DND-41 (cell line): ENCODE results near the gene MET.

Experiments
- CTCF ChIP-seq: IDR thresholded peaks from 2 replicates; pipeline ENCODE4 v1.5.1; 2012; ENCODE audit warnings: borderline replicate concordance, low read length, moderate library complexity, mild to moderate bottlenecking; ENCODE audit not compliant: poor library complexity, severe bottlenecking; ENCODE audit errors: extremely low read depth
- EZH2 ChIP-seq: IDR thresholded peaks from 3 replicates; pipeline ENCODE4 v1.6.1; 2012; ENCODE audit warnings: borderline replicate concordance, low read depth, mild to moderate bottlenecking, moderate library complexity, low read length, inconsistent platforms; ENCODE audit not compliant: severe bottlenecking

DNA sequence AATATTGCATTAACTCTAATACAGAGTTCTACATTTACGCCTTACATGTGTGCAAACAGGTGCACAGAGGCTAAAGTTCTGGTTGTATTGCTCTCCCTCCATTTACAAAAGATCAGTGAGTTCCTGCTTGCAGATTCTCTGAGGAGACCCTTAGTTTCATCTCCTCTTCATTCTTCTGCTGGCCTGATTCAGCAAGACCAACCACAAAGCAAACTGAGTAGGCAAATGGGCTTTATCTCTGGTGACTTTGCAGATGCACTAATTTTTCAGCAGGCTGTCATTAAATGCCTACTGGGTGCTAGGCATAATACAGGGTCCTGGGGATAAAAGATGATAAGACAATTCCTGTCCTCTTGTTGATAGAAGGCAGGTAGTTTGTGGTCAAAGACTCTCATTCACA is 56.4 kb downstream of the MET start:
- TF ChIP-seq CTCF (no peak), EZH2 (no peak)
